Islet of Langerhans (tissue), 1 donor: ENCODE measurements around the gene MAEL.

ENCODE experiments used
- FAIRE-seq: peaks from one replicate; lab custom pipeline; 2011; peaks lifted over from hg19 to GRCh38; lab: Jason Lieb, UNC

The MAEL gene

GRCh38 chr1:166988974-166989515 lies at the start of gene MAEL:
Gene MAEL (plus strand): TSS chr1:166989280. CDS start chr1:166989353, 73 bp downstream.
- FAIRE-seq = no peak

- FAIRE-seq = no peak
Observed at GRCh38 chr1:166939741-166940375, 49.2 kb upstream of the MAEL start.

- no peak for FAIRE-seq
Observed at GRCh38 chr1:166944186-166944967, 44.7 kb upstream of the MAEL start.

- FAIRE-seq = no peak
Observed at GRCh38 chr1:166947398-166948043, 41.6 kb upstream of the MAEL start.

GRCh38 chr1:166948856-166949350 lies 40.2 kb upstream of the MAEL start:
- no peak for FAIRE-seq

GRCh38 chr1:166950156-166950555 lies 38.9 kb upstream of the MAEL start:
- FAIRE-seq = no peak

GRCh38 chr1:166951050-166951449 lies 38.0 kb upstream of the MAEL start:
- no peak for FAIRE-seq

- FAIRE-seq = no peak
Observed at GRCh38 chr1:166952002-166952746, 36.9 kb upstream of the MAEL start.

GRCh38 chr1:166953491-166953890 lies 35.6 kb upstream of the MAEL start:
- FAIRE-seq = no peak

GRCh38 chr1:166956057-166956850 lies 32.8 kb upstream of the MAEL start:
- no peak for FAIRE-seq

GRCh38 chr1:166956872-166957271 lies 32.2 kb upstream of the MAEL start:
- no peak for FAIRE-seq

- FAIRE-seq = no peak
Observed at GRCh38 chr1:166960858-166961474, 28.1 kb upstream of the MAEL start.

GRCh38 chr1:166969074-166969677 lies 19.9 kb upstream of the MAEL start:
- FAIRE-seq = no peak

- no peak for FAIRE-seq
Observed at GRCh38 chr1:166971252-166971651, 17.8 kb upstream of the MAEL start.

GRCh38 chr1:166972193-166972592 lies 16.9 kb upstream of the MAEL start:
- no peak for FAIRE-seq

GRCh38 chr1:166972826-166973225 lies 16.3 kb upstream of the MAEL start:
- no peak for FAIRE-seq

GRCh38 chr1:166974647-166975345 lies 14.3 kb upstream of the MAEL start:
- FAIRE-seq = no peak

- no peak for FAIRE-seq
Observed at GRCh38 chr1:166975361-166976129, 13.5 kb upstream of the MAEL start, which contains the start of gene ILDR2. Gene ILDR2 (minus strand): TSS chr1:166975540. CDS start chr1:166975268, 272 bp downstream.

GRCh38 chr1:166977951-166978350 lies 11.1 kb upstream of the MAEL start:
- no peak for FAIRE-seq
